Measurements from ENCODE around the gene POU3F2.

POU3F2 gene

GRCh38 chr6:98824902-98825599, 9.3 kb upstream of the POU3F2 start:
- TF ChIP-seq CTCF (IDR thresholded peaks at IDR 0.05; ENCODE audit: low read length) (no peak), EZH2phosphoT487 (IDR thresholded peaks at IDR 0.05; ENCODE audit: low read length) (no peak), EZH2 (optimal IDR thresholded peaks at IDR 0.05; ENCODE audit: low read depth, low read length) (no peak)
- Histone ChIP-seq H3K9me3 (replicated peaks; ENCODE audit: insufficient read depth, low read length) (no peaks in the 10 kb centered on the region), H3K79me2 (ENCODE audit: low read length) (no peaks in the 10 kb centered on the region), H3K9ac (ENCODE audit: low read length) (no peak overlapping the region), H3K4me3 (ENCODE audit: low read length) (no peak overlapping the region), H3K36me3 (replicated peaks; ENCODE audit: insufficient read depth, low read length) (no peaks in the 10 kb centered on the region), H3K4me1 (ENCODE audit: low read length) (no peaks in the 10 kb centered on the region), H3F3A (ENCODE audit: insufficient read depth, low read length) (no peaks in the 10 kb centered on the region), H2AFZ (ENCODE audit: low read length) (no peak overlapping the region), H3K27ac (ENCODE audit: low read length) (no peak overlapping the region), H3K4me2 (ENCODE audit: low read depth, low read length) (no peak overlapping the region), H4K20me1 (ENCODE audit: insufficient read depth, low read length) (no peaks in the 10 kb centered on the region), H3K27me3 (replicated peaks; ENCODE audit: insufficient read depth, low read length) (no peaks in the 10 kb centered on the region), H3K9me2 (replicated peaks; ENCODE audit: insufficient read depth, low read length) (no peaks in the 10 kb centered on the region)
- DNase-seq: no peak

DNA sequence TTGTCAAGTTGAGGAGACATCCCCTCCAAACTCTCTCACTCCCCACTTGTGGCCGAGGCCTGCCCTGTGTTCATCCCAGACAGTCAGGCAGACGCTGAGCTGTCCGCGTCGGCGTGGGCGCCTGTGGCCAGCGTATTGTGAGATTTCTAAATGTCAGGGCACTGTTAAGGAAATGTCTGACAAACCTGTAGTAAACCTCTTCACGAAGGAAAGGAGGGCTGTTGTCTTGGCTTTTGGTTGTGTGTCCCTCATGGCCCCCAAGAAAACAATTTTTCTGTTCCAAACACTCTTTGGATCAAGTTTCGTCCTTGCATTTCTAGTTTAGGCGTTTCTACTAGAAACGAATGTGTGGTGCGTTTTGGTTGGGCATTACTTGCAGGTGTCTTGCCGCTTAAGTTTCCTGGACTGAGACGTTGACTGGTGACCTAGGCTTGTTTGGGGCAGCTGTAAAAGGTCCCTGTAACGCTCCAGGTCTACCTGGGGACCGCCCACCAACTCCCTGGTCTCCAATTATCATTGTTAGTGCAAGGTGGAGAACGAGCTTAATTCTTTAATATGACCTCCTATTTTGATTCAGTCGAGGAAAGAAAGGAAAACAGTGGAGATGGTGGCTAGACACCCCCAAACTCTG, 8.7 kb upstream of the POU3F2 start:
- no peaks in the 10 kb centered on the region for H4K20me1 ChIP-seq (ENCODE audit: insufficient read depth, low read length)
- no peaks in the 10 kb centered on the region for H3K36me3 ChIP-seq (replicated peaks; ENCODE audit: insufficient read depth, low read length)
- H3K9me2 ChIP-seq (replicated peaks; ENCODE audit: insufficient read depth, low read length): no peaks in the 10 kb centered on the region
- no peaks in the 10 kb centered on the region for H3F3A ChIP-seq (ENCODE audit: insufficient read depth, low read length)
- no peaks in the 10 kb centered on the region for H3K9me3 ChIP-seq (replicated peaks; ENCODE audit: insufficient read depth, low read length)
- H2AFZ ChIP-seq (ENCODE audit: low read length): no peak overlapping the region
- no peak overlapping the region for H3K4me2 ChIP-seq (ENCODE audit: low read depth, low read length)
- DNase-seq: no peak
- no peak overlapping the region for H3K4me3 ChIP-seq (ENCODE audit: low read length)
- H3K79me2 ChIP-seq (ENCODE audit: low read length): no peaks in the 10 kb centered on the region
- H3K9ac ChIP-seq (ENCODE audit: low read length): no peak overlapping the region
- H3K27ac ChIP-seq (ENCODE audit: low read length): no peak overlapping the region
- no peaks in the 10 kb centered on the region for H3K4me1 ChIP-seq (ENCODE audit: low read length)
- TF ChIP-seq CTCF (IDR thresholded peaks at IDR 0.05; ENCODE audit: low read length) (no peak), EZH2phosphoT487 (IDR thresholded peaks at IDR 0.05; ENCODE audit: low read length) (no peak), EZH2 (optimal IDR thresholded peaks at IDR 0.05; ENCODE audit: low read depth, low read length) (no peak)
- no peaks in the 10 kb centered on the region for H3K27me3 ChIP-seq (replicated peaks; ENCODE audit: insufficient read depth, low read length)

GRCh38 chr6:98827295-98828159, 6.8 kb upstream of the POU3F2 start:
- DNase-seq: no peak
- no peaks in the 10 kb centered on the region for H3K9me2 ChIP-seq (replicated peaks; ENCODE audit: insufficient read depth, low read length)
- no peaks in the 10 kb centered on the region for H3F3A ChIP-seq (ENCODE audit: insufficient read depth, low read length)
- no peak overlapping the region for H3K4me2 ChIP-seq (ENCODE audit: low read depth, low read length)
- H2AFZ ChIP-seq (ENCODE audit: low read length): no peak overlapping the region
- no peaks in the 10 kb centered on the region for H4K20me1 ChIP-seq (ENCODE audit: insufficient read depth, low read length)
- H3K9ac ChIP-seq (ENCODE audit: low read length): no peak overlapping the region
- H3K4me1 ChIP-seq (ENCODE audit: low read length): no peaks in the 10 kb centered on the region
- TF ChIP-seq EZH2 (optimal IDR thresholded peaks at IDR 0.05; ENCODE audit: low read depth, low read length): no peak
- TF ChIP-seq EZH2phosphoT487 (IDR thresholded peaks at IDR 0.05; ENCODE audit: low read length): no peak
- TF ChIP-seq CTCF (IDR thresholded peaks at IDR 0.05; ENCODE audit: low read length): no peak
- no peaks in the 10 kb centered on the region for H3K79me2 ChIP-seq (ENCODE audit: low read length)
- no peaks in the 10 kb centered on the region for H3K27me3 ChIP-seq (replicated peaks; ENCODE audit: insufficient read depth, low read length)
- H3K27ac ChIP-seq (ENCODE audit: low read length): no peak overlapping the region
- no peaks in the 10 kb centered on the region for H3K36me3 ChIP-seq (replicated peaks; ENCODE audit: insufficient read depth, low read length)
- no peak overlapping the region for H3K4me3 ChIP-seq (ENCODE audit: low read length)
- H3K9me3 ChIP-seq (replicated peaks; ENCODE audit: insufficient read depth, low read length): no peaks in the 10 kb centered on the region

All from MM.1S (cell line).